Measurements from ENCODE around the gene MAOA. TPM values are rescaled to one million over a fixed set of nuclear protein-coding genes. Genes with fewer than 3 reads are reported as not detected.
"Not testable (repeated sequence)": the region's sequence is repeated elsewhere in the genome, so short reads cannot be mapped to it uniquely, and the experiment has no call there.

The MAOA gene
- total RNA-seq, 1 experiment from 2014 or later = 0.72 TPM

DNA sequence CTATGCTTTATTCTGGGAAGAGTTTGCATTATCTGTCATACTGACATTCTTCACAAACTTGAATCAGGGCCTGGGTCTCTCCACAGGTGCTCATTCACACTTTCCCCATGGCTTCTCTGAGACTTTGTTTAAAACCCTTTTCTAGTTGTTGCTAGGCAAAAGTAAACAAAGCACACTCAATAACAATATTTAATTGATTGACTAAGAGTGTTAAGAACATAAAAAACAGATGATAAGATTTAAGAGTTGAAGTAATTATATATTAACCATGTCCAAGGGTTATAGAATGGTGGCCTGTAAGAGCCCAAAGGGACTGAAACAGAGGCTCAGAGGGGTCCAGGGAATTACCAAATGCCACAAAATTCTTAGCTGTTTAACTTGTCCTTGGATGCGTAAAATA is 7.1 kb downstream of the MAOA start:
- DNase-seq (ENCODE audit: low read depth) = no peak

- no peak for DNase-seq (ENCODE audit: low read depth)
Observed at GRCh38 chrX:43664258-43664657, 8.2 kb downstream of the MAOA start.

- DNase-seq (ENCODE audit: low read depth) = no peak
Observed at GRCh38 chrX:43664708-43665107, 8.6 kb downstream of the MAOA start.

DNA sequence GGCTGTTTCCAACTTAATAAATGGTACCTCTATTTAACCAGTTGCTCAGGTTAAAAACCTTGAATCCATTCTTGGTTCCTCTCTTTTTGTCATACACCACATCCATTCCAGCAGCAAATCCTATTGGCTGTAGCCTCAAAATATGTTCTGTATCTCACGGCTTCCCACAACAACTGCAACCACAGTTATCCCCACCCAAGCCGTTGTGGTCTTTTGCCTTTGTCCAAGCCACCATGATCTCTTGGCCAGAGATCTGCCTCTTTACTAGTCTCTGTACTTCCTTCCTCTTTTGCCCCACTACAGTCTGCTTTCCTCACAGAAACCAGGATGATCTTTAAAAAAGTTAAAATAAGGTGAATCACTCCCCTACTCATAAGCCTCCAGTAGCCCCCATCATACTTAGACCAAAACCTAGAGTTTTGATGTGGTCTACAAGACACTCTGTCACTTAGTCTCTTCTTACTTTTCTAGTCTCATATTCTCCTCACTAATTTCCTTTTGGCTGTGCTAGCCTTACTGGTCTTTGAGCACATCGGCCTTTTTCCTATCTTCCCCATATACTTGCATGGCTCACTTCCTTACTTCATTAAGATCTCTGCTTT is 10.3 kb downstream of the MAOA start:
- no peak for DNase-seq (ENCODE audit: low read depth)

DNA sequence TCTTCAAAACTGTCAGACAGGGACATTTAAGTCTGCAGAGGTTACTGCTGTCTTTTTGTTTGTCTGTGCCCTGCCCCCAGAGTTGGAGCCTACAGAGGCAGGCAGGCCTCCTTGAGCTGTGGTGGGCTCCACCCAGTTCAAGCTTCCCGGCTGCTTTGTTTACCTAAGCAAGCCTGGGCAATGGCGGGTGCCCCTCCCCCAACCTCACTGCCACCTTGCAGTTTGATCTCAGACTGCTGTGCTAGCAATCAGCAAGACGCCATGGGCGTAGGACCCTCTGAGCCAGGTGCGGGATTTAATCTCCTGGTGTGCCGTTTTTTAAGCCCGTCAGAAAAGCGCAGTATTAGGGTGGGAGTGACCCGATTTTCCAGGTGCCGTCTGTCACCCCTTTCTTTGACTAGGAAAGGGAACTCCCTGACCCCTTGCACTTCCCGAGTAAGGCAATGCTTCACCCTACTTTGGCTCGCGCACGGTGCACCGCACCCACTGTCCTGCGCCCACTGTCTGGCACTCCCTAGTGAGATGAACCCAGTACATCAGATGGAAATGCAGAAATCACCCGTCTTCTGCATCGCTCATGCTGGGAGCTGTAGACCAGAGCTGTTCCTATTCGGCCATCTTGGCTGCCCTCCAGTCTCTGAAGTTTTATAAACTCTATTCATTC is 20.0 kb downstream of the MAOA start:
- DNase-seq (ENCODE audit: low read depth) = not testable (repeated sequence)

- no peak for DNase-seq (ENCODE audit: low read depth)
Observed at GRCh38 chrX:43676971-43677572, 21.0 kb downstream of the MAOA start.

GRCh38 chrX:43677993-43678392 is 21.9 kb downstream of the MAOA start:
- no peak for DNase-seq (ENCODE audit: low read depth)

DNA sequence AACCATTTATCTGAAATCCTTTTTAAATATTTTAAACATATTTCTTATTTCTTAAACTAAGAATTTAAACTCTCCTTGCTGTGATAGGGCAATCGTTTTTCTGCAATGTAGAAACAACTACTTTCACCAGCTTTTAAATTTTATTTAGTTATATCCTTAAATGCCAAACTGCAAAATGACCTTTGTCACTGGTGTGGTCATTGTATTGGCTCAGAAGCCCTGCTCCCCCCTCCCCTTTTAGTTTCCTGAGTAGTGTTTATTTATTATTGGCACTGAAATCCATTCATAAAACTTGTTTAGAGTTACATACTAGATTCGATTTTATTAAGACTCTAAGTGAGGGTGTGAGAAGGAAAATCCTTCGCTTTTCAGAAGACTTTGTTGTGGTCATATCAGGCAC is 23.0 kb downstream of the MAOA start:
- DNase-seq (ENCODE audit: low read depth) = no peak

DNA sequence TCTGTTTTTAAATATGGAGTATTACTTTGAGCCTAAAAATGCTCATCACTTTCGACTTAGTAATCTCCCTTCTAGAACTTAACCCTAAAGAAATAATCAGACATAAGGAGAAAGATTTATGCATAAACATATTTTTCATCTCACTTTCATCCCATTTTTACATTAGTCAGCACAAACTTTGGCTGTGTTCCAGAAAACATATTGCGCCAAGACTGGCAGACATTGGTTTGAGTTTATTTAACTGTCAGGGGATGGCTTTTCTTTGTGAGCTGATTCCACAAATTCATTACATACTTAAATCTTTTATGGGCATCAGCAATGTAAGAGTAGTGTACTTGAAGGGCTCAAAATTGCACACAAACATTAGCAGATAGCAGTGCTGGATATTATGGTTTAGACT is 23.7 kb downstream of the MAOA start:
- DNase-seq (ENCODE audit: low read depth) = no peak

DNA sequence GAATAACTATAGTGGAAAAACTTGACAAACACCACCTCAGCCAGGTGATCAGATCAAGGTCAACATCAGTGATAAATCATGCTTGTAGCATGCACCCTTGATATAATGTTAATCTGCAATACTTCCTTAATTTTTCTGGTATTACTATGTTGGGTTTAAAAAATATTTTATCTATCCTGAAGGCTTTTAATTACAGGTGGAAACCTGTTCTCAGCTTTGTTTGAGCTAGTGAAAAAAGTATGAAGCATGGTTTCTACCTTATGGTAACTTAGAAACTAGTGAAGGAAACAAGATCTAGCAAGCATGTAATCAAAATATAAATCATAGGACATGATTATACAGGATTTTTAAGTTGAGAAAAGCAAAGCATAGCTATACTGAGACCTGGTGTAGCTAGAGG is 26.6 kb downstream of the MAOA start:
- DNase-seq (ENCODE audit: low read depth) = no peak

GRCh38 chrX:43685221-43685620 is 29.1 kb downstream of the MAOA start:
- no peak for DNase-seq (ENCODE audit: low read depth)

- DNase-seq (ENCODE audit: low read depth) = no peak
Observed at GRCh38 chrX:43688586-43688985, 32.5 kb downstream of the MAOA start.

DNA sequence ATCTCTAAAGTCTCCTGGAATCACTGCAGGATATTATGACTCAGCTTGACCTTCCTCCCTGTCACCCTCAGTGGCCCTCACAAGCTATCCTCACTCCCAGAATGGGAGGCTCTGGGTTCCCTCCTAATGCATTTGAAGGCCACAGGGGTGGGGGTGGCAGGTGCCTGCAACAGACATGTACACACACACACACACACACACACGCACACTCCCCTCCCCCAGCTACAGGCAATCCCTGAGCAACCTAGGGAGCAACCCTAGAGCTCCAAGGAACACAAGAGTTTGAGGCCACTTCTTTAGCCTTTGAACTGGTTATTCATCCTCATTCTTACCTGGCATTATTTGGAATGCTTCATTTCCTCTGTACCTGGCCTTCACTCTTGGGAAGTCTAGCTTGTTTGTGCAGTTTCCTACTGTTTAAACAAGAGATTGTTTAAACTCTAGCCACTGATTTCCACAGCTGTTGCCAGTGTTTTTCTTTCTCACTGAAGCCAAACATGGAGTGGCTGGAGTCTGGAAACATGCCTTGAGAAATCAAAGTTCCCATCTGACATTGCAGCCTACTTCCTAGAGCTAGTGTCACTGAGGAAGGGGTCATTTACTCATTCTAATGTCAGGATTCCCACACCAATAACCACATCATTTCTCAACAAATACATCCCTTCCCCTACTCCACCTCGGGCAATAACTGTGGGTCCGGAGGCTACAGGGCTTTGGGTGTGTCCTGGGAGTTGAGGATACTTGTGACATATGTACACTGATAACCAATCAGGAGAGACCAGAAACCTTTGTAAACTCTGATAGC is 37.7 kb downstream of the MAOA start:
- no peak for DNase-seq (ENCODE audit: low read depth)

DNA sequence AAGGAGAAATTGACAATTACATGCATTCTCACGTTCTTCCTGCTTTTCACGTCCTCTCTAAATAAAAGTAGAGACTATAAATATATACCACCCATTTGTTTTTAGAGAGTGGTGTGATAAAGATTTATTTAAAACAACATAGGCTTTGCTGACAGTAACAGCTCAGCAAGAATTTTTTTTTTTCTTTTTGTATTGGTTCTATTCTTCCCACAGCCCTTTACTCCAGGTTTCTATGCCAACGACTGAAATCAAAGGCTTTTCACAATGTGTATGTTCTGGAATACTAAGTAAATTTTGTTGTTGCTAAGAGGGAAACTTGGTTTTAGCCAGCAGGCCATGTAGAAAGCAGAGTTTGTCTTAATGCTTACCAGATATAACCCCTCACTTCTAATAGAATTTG is 43.4 kb downstream of the MAOA start:
- no peak for DNase-seq (ENCODE audit: low read depth)

DNA sequence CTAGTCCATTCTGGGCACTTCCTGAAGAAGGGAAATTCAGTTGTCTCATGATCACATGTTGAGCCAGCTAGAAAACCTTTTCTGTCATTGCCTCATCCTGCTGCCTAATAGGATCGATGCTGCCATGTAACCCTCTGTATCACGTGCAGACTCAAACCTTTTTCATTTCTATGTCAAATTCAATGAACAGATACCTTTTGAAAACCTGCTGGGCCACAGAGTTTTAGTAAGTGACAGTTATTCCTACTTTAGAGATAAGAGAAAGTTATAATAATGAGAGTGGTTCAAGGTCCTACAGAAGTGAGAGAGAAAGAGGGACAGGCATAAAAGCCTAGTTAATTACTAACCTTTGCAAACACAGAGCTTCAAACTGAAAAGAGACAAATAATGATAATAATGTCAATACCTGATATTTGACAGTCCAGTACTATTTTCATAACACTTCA is 46.0 kb downstream of the MAOA start:
- DNase-seq (ENCODE audit: low read depth) = no peak

DNA sequence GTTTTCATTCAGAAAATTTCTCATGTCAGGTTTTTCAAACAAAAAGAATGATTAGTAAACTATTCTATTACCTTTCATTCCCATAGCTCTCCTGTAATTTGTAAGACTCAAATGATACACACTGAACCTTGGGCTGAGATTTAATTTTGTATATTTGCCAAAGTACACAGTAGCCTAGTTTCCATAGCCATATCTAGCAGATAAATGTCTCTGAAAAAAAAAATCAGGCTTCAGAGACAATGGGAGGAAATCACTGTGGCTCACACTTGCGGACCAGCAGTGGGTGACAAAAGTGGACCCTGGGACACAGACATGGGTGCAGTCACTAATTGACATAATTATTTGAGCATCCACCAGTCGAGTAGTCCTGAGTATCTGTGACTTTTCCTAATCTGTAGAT is 46.6 kb downstream of the MAOA start:
- DNase-seq (ENCODE audit: low read depth) = no peak

- DNase-seq (ENCODE audit: low read depth) = peak; percentile 15
Observed at GRCh38 chrX:43703211-43703791, 47.2 kb downstream of the MAOA start.

- DNase-seq (ENCODE audit: low read depth) = no peak
Observed at GRCh38 chrX:43706786-43707370, 50.8 kb downstream of the MAOA start.

- no peak for DNase-seq (ENCODE audit: low read depth)
Observed at GRCh38 chrX:43707812-43708548, 51.9 kb downstream of the MAOA start.

DNA sequence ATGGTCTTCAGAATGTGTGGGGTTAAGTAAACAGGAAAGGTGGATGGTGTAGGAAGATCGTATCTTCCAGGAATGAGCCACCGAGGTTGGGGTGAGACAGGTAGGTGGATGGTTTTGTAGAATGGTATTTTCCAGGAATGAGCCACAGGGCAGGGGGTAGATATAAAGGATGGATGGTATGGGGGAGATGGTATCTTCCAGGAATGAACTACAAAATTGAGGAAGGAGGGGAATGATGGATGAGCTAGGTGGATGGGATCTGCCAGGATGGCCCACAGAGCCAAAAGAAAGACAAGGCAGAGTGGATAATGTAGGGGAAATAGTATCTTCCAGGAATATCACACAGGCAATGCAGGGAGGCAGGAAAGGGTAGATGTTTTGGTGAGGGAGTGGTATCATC is 60.0 kb downstream of the MAOA start:
- no peak for DNase-seq (ENCODE audit: low read depth)

DNA sequence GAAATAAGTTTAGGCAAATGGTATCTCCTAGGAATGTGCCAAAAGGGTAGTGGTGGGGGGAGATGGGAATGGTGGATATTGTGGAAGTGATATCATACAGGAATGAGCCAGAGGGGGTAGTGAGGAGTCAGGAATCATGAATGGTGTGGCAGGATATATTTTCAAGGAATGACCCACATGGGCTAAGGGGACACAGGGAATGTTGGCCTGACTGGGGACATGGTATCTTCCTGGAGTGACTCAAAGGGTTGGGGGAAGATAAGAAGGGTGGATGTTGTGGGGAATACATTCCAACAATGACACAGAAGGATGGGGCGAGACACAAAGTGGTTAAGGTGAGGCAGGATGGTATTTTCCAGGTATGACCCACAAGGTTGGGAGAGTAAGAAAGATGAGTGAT is 60.6 kb downstream of the MAOA start:
- no peak for DNase-seq (ENCODE audit: low read depth)
